Left lung (tissue), 10 donors: ENCODE data around the gene GPR42. TPM values are rescaled to one million over a fixed set of nuclear protein-coding genes. Genes with fewer than 3 reads are reported as not detected.

Experiments
- ATAC-seq: fragments of 200-7000 bp; cut with Tn5 transposase; one replicate; pipeline ENCODE4 v1.9.1; 2020; ENCODE audit warnings: moderate library complexity
- DNase-seq, 4 donors: peaks; one replicate each; pipeline ENCODE4 v3.0.0-alpha.2; 2013 to 2020
- H3K27ac ChIP-seq, 2 donors: fragments of 200-600 bp; sonication (generic) in 1 of 2; one replicate each; pipeline versions ENCODE4 v1.5.0 to v1.8.0; 2020 to 2021
- H3K27me3 ChIP-seq, 2 donors: fragments of 200-600 bp; sonication (generic) in 1 of 2; one replicate each; pipeline versions ENCODE4 v1.5.0 to v1.8.0; 2020 to 2021
- H3K36me3 ChIP-seq, 2 donors: fragments of 200-600 bp; sonication (generic) in 1 of 2; one replicate each; pipeline versions ENCODE4 v1.5.0 to v1.8.0; 2020 to 2021
- H3K4me1 ChIP-seq, 2 donors: fragments of 200-600 bp; one replicate each; pipeline ENCODE4 v1.8.0; 2021
- H3K4me3 ChIP-seq, 2 donors: fragments of 200-600 bp; sonication (generic) in 1 of 2; one replicate each; pipeline versions ENCODE4 v1.5.0 to v1.8.0; 2020 to 2021; ENCODE audit warnings: mild to moderate bottlenecking in 1 of 2
- H3K9me3 ChIP-seq, 2 donors: fragments of 200-600 bp; sonication (generic) in 1 of 2; one replicate each; pipeline versions ENCODE4 v1.5.0 to v1.8.0; 2020 to 2021
- CTCF ChIP-seq, 2 donors: fragments of 200-600 bp; sonication (generic) in 1 of 2; IDR thresholded peaks; one replicate each; pipeline versions ENCODE4 v1.5.0 to v1.8.0; 2021; ENCODE audit warnings: antibody characterized with exemption in 2 of 2
- intact Hi-C, 2 donors: fragments of 100-400 bp; cut with DNase I; formaldehyde crosslinking; loops; one replicate each; pipeline versions ENCODE4 v1.11.2 to v1.14.2; 2022
- polyA plus RNA-seq, 6 donors: library from polyadenylated mRNA; unstranded; fragments of 120-200 nt; gene quantifications; one replicate each; pipeline ENCODE4 v1.2.1, GENCODE V29; 2013; ENCODE audit not compliant: insufficient read length in 6 of 6
- total RNA-seq, 2 donors: library from RNA; stranded (reverse); fragmentation: NEBNext Ultra II Directional; extraction: Animal tissue kit (Norgen Biotek cat#: 25700); gene quantifications; one replicate each; pipeline ENCODE4 v1.2.1, GENCODE V29; 2021
- donor health status: DM: no; HTN: yes; CAD: no.
- donor health status: DM: no; HTN: no; CAD: no.

The GPR42 gene
- total and polyA plus RNA-seq, 8 donors: 0.11 to 0.24 (median 0.14) TPM; not detected in 5

DNA sequence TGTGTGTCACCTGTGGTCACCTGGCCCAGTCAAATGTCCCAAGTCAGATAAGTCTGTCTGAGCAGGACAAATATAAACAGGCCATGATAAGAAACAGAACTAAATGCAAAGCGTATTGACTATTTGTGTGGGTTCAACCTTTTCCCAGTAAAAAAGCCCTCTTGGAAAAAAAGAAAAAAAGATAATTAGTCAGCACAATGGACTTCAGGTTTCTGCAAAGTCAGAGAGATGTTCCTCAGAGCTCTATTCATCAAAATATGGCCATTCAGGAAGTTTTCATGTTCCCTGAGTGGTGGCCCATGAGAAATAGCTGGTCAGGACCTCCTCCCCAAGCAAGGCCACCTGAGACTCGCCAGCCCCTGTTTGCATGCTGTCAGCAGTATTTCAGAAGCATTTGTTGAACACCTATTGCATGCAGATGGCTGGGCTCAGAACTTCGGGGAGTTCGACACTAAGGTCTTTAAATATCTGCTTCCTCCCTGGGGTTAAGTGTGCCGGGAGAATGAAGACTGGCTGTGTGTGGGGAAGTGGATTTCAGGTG is 9.9 kb upstream of the GPR42 start:
- H3K4me1 ChIP-seq: peaks cover 0 to 14% of the 10 kb centered on the region in 2 donors
- H3K4me3 ChIP-seq: no peak overlapping the region
- TF ChIP-seq CTCF (IDR thresholded peaks at IDR 0.05): no peak
- ATAC-seq: no peak
- no peaks in the 10 kb centered on the region for H3K9me3 ChIP-seq
- H3K27me3 ChIP-seq: peaks cover 0 to 12% of the 10 kb centered on the region in 2 donors
- DNase-seq: no peak
- intact Hi-C loops: no loop called here
- no peak overlapping the region for H3K27ac ChIP-seq
- H3K36me3 ChIP-seq: no peaks in the 10 kb centered on the region

DNA sequence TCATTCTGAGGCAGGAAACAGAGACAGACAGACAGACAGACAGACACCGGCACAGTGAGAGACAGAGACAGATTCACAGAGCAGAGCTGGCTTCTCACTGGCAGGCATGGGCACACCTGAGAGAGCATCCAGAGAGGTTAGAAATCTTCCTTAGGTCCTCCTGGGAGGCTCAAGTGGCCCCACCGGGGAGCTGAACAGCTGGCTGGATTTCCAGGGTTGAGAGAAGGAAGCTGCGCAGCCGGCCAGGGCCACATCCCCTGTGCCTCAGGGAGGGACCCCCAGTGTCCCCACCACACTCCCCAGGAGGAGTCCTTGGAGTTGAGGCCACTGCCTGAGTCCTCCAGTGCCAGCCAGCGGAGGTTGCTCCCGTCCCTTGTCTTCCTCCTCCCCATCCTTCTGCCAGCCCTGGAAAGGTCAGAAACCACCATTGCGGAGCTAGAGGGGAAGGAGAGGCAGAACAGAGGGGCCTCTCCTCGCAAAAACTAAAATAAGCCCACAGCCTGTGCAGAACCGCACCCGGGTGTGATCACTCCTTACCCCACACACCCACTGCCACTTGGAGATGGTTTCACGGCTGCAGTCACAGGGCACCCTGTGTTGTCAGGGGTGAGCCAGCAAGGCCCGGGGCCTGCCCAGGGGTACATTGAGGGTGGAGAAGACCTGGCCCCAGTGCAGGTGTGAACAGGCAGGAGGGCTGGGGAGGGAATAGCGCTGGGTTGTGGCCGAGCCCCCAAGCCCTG is 8.4 kb upstream of the GPR42 start:
- no peak for TF ChIP-seq CTCF (IDR thresholded peaks at IDR 0.05)
- Histone ChIP-seq H3K9me3 (no peaks in the 10 kb centered on the region), H3K4me3 (no peak overlapping the region), H3K27me3 (peaks cover 0 to 15% of the 10 kb centered on the region in 2 donors), H3K36me3 (no peaks in the 10 kb centered on the region), H3K4me1 (peaks cover 0 to 10% of the 10 kb centered on the region in 2 donors), H3K27ac (no peak overlapping the region)
- intact Hi-C loops: no loop called here
- DNase-seq (no peak), ATAC-seq (no peak)

DNA sequence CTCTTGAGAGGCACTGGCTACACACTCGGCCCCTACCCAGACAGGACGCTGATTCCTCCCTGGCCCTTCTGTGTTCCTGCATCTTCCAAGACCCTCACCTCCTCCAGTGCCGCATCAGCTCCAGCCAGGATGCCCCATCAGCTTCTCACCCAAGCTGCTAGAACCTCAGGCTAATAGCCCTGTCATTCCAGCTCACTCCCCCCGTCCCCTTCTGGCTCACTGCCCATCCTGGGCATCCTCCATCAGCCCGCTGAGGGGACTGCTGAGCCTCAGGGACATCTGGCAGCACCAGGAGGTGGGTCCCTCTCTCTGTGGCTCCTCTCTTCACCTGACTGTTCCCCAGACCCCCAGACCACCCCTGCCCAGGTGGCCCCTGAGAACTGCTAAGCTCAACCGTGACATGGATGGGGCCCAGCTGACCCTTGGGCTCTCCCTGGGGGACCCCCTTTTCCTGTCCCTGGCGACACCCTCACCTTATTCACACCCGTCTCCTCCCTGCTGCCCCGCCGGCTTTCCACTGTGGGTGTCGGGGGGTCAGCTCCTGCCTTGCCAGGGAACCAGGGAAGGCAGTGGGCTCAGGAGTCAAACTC is 7.8 kb upstream of the GPR42 start:
- DNase-seq: no peak

GRCh38 chr19:35363711-35364425 is 7.0 kb upstream of the GPR42 start:
- TF ChIP-seq CTCF (IDR thresholded peaks at IDR 0.05): no peak
- no peak for DNase-seq
- intact Hi-C loops: no loop called here
- Histone ChIP-seq H3K36me3 (no peaks in the 10 kb centered on the region), H3K9me3 (no peaks in the 10 kb centered on the region), H3K27ac (no peak overlapping the region), H3K4me3 (no peak overlapping the region), H3K27me3 (peaks cover 0 to 15% of the 10 kb centered on the region in 2 donors), H3K4me1 (no peaks in the 10 kb centered on the region)
- no peak for ATAC-seq

More for the DNA sequence above, 7.8 kb upstream of the GPR42 start:
- TF ChIP-seq CTCF (IDR thresholded peaks at IDR 0.05): no peak
- no peaks in the 10 kb centered on the region for H3K9me3 ChIP-seq
- peaks cover 0 to 3% of the 10 kb centered on the region in 2 donors for H3K4me1 ChIP-seq
- no peak overlapping the region for H3K27ac ChIP-seq
- peaks cover 0 to 15% of the 10 kb centered on the region in 2 donors for H3K27me3 ChIP-seq
- intact Hi-C loops: no loop called here
- no peaks in the 10 kb centered on the region for H3K36me3 ChIP-seq
- ATAC-seq: no peak
- H3K4me3 ChIP-seq: no peak overlapping the region

GRCh38 chr19:35365303-35365702 is 5.6 kb upstream of the GPR42 start:
- no peak for TF ChIP-seq CTCF (IDR thresholded peaks at IDR 0.05)
- Histone ChIP-seq H3K36me3 (no peaks in the 10 kb centered on the region), H3K4me1 (no peaks in the 10 kb centered on the region), H3K27ac (no peak overlapping the region), H3K27me3 (peaks cover 0 to 15% of the 10 kb centered on the region in 2 donors), H3K4me3 (no peak overlapping the region), H3K9me3 (peaks cover 0 to 6% of the 10 kb centered on the region in 2 donors)
- intact Hi-C loops: no loop called here
- DNase-seq (no peak), ATAC-seq (peak; percentile 87)
